ENCODE measurements around the gene IRF6.

- TF ChIP-seq, protein P1, sequence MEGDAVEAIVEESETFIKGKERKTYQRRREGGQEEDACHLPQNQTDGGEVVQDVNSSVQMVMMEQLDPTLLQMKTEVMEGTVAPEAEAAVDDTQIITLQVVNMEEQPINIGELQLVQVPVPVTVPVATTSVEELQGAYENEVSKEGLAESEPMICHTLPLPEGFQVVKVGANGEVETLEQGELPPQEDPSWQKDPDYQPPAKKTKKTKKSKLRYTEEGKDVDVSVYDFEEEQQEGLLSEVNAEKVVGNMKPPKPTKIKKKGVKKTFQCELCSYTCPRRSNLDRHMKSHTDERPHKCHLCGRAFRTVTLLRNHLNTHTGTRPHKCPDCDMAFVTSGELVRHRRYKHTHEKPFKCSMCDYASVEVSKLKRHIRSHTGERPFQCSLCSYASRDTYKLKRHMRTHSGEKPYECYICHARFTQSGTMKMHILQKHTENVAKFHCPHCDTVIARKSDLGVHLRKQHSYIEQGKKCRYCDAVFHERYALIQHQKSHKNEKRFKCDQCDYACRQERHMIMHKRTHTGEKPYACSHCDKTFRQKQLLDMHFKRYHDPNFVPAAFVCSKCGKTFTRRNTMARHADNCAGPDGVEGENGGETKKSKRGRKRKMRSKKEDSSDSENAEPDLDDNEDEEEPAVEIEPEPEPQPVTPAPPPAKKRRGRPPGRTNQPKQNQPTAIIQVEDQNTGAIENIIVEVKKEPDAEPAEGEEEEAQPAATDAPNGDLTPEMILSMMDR (IDR thresholded peaks at IDR 0.05), result no peak
- no peak for TF ChIP-seq POLR2A (IDR thresholded peaks at IDR 0.05)
These were observed 38.9 kb upstream of the IRF6 start for GRCh38 chr1:209844695-209845407.
